BJ (cell line): ENCODE results near the gene BLTP2. TPM values are rescaled to one million over a fixed set of nuclear protein-coding genes. Genes with fewer than 3 reads are reported as not detected.

Source experiments
- CTCF ChIA-PET: fragments of 350-600 bp; formaldehyde crosslinking; extraction: SDS; loops from one replicate; lab custom pipeline; 2021; ENCODE audit warnings: antibody characterized with exemption, inconsistent platforms; lab: Yijun Ruan, JAX
- POLR2A ChIA-PET: fragments of 300-600 bp; sonication (Branson Sonifier 250); formaldehyde crosslinking; extraction: SDS; loops from one replicate; lab custom pipeline; 2021; ENCODE audit warnings: antibody characterized with exemption; lab: Charles Lee
- DNase-seq: peaks from one replicate; pipeline ENCODE4 v3.0.0-alpha.2; 2011; ENCODE audit warnings: low read depth
- H3K27me3 ChIP-seq: 2 replicates; pipeline ENCODE4 v1.6.0; 2011; ENCODE audit warnings: low read length; ENCODE audit not compliant: control insufficient read depth, insufficient read depth
- H3K36me3 ChIP-seq: 2 replicates; pipeline ENCODE4 v1.5.1; 2011; ENCODE audit warnings: low read length; ENCODE audit not compliant: control insufficient read depth, insufficient read depth
- H3K4me3 ChIP-seq: 2 replicates; pipeline ENCODE4 v1.5.1; 2011; ENCODE audit warnings: low read depth, mild to moderate bottlenecking, control low read depth, low read length
- polyA plus RNA-seq: library from polyadenylated mRNA; depleted of rRNA; stranded (reverse); fragments of >200 nt; gene quantifications from 2 replicates; pipeline ENCODE4 v1.2.3, GENCODE V29; 2011
- TF ChIP-seq, protein P1 (sequence below): IDR thresholded peaks from 2 replicates; pipeline ENCODE4 v1.5.1; 2011; ENCODE audit warnings: low read depth, mild to moderate bottlenecking, control low read depth, inconsistent platforms, low read length, moderate library complexity; ENCODE audit not compliant: insufficient read depth

The BLTP2 gene
- polyA plus RNA-seq, 1 experiment = 206 TPM

- TF ChIP-seq, protein P1, sequence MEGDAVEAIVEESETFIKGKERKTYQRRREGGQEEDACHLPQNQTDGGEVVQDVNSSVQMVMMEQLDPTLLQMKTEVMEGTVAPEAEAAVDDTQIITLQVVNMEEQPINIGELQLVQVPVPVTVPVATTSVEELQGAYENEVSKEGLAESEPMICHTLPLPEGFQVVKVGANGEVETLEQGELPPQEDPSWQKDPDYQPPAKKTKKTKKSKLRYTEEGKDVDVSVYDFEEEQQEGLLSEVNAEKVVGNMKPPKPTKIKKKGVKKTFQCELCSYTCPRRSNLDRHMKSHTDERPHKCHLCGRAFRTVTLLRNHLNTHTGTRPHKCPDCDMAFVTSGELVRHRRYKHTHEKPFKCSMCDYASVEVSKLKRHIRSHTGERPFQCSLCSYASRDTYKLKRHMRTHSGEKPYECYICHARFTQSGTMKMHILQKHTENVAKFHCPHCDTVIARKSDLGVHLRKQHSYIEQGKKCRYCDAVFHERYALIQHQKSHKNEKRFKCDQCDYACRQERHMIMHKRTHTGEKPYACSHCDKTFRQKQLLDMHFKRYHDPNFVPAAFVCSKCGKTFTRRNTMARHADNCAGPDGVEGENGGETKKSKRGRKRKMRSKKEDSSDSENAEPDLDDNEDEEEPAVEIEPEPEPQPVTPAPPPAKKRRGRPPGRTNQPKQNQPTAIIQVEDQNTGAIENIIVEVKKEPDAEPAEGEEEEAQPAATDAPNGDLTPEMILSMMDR = no peak
- H3K36me3 ChIP-seq = peaks cover 21% of the 10 kb centered on the region
Observed at GRCh38 chr17:28669918-28670317, 25.0 kb upstream of the BLTP2 start.

GRCh38 chr17:28667870-28668269 is 22.9 kb upstream of the BLTP2 start:
- ChIA-PET POLR2A (no interaction called here), CTCF (no interaction called here)
- H3K27me3 ChIP-seq = no peaks in the 10 kb centered on the region
- DNase-seq = no peak
- TF ChIP-seq, protein P1 = no peak
- no peak overlapping the region for H3K4me3 ChIP-seq
- H3K36me3 ChIP-seq = peaks cover 8% of the 10 kb centered on the region

More at GRCh38 chr17:28669918-28670317, 25.0 kb upstream of the BLTP2 start:
- no peak for DNase-seq
- CTCF ChIA-PET = interaction anchor here (1.4 kb wide), 1 partner anchor 25 kb away, joined by 3 read pairs; the partner anchor contains the start of gene BLTP2
- H3K27me3 ChIP-seq = no peaks in the 10 kb centered on the region
- POLR2A ChIA-PET = no interaction called here
- no peak overlapping the region for H3K4me3 ChIP-seq

- Histone ChIP-seq H3K27me3 (no peaks in the 10 kb centered on the region), H3K4me3 (no peak overlapping the region), H3K36me3 (peaks cover 3% of the 10 kb centered on the region)
- CTCF ChIA-PET = no interaction called here
- no peak for DNase-seq
- POLR2A ChIA-PET = no interaction called here
- TF ChIP-seq, protein P1 = no peak
Observed at GRCh38 chr17:28665994-28666393, 21.0 kb upstream of the BLTP2 start.

DNA sequence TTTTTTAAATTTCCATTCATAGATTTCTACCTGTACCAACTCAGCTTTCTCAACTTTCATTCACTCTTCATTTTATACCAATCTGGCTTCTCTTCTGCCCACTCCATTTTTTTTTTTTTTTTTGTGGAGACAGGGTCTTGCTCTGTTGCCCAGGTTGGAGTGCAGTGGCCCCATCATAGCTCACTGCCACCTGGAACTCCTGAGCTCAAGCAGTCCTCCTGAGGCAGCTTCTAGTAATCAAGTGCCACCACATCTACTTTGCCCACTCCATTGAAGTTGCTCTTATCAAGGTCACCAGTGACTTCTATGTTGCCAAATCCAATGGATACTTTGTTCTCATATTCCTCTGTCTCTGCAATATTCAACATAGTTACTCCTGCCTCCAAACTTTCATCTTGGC is 18.8 kb upstream of the BLTP2 start:
- H3K4me3 ChIP-seq = no peak overlapping the region
- ChIA-PET POLR2A (no interaction called here), CTCF (interaction anchor here (1.5 kb wide), 1 partner anchor 17 kb away, joined by 8 read pairs; no protein-coding TSS in a partner anchor)
- peaks cover 2% of the 10 kb centered on the region; the same call in 1 of the 2 replicates for H3K36me3 ChIP-seq
- H3K27me3 ChIP-seq = no peaks in the 10 kb centered on the region
- TF ChIP-seq, protein P1 = no peak
- no peak for DNase-seq

DNA sequence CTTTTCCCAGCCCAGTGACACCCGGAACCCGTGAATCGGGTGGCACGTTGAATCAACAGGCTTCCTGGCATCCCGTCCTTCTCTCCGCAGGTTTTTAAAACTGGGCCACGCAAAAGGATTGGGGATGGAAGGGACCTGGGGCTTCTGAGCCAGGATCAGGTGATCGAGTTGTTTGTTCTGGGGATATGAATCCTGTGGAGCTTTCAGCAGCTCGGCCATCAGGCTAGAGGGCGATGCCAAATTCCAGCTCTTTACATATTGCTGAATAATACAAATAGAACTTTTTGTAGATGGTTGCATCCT is 17.5 kb upstream of the BLTP2 start:
- CTCF ChIA-PET = interaction anchor here (1.5 to 1.7 kb wide), 2 partner anchors 16 to 19 kb away, joined by 3 to 8 read pairs; no protein-coding TSS in a partner anchor
- TF ChIP-seq, protein P1 = no peak
- no peak for DNase-seq
- H3K27me3 ChIP-seq = no peaks in the 10 kb centered on the region
- H3K4me3 ChIP-seq = peak overlapping the region; percentile 77
- H3K36me3 ChIP-seq = no peaks in the 10 kb centered on the region
- POLR2A ChIA-PET = no interaction called here
